Measurements from ENCODE around the gene MACROD2.

MACROD2 gene

GRCh38 chr20:14780508-14780907 is 785.2 kb downstream of the MACROD2 start:
- DNase-seq: no peak

DNA sequence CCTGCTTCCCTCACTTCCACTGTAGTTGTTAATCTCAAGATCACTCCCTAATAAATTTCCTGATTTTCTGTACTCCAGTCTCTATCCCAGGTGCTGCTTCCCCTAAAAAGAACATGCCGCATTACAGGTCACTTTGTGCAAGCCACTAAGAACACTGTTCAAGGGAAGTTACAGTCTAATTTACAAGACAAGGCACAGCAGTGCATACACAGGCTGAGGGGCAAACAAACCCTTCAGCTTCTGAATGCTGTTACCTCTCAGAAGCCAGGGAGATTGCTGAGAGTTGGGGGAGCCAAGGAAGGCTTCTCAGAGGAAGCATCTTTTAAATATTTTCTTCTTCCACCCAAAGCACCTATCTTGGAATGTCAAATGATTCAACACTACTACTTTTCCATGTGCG is 787.4 kb downstream of the MACROD2 start:
- DNase-seq: no peak

DNA sequence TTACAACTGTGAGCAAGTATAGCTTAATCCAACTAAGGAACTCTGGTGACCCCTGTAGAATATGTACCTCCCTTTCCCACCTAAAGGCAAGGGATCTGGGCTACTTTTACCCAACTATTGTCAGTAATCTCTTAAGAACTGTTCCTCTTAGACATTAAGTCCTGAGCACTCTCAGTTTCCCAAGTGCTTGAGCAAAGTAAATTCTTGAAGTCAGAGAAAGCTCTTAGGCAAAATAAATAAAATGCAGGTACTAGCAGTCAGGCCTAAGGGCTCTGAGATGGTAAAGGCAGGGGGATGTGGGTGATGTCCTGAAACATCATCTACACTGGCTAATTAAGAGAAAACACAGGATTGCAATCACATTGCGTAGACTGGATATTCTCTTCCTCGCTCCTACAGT is 788.5 kb downstream of the MACROD2 start:
- no peak for DNase-seq

DNA sequence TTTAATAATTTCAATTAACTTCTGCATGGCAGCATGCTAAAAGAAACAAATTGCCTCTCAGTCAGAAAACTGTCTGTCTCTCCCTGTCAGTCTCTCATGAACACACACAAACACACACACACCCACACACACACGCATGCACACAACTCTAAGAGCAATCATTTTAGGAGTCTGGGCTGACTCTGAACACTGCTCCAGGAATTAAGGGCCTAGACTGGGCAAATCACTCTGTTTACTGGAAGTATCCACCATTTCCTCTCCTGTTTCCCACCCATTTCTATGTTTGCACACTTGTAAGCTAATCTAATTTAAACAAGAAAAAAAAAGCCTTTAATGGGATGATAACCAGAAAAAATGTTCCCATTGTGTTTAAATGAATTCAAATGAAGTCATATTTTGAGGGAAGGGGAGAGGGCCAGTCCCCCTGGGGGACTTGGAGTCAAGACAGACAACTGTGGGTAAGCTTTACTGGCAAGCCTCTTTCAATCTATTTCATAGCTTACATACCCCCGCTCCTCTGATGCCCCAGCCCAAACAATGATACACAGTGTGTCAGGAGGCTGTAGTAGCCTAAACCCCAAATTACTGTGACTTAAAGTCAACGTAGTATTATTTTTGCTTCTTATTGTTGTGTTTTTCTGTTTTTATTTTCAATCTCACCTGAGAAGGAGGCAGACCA is 789.9 kb downstream of the MACROD2 start:
- DNase-seq: no peak

GRCh38 chr20:14790190-14790589 is 794.9 kb downstream of the MACROD2 start:
- no peak for DNase-seq

DNA sequence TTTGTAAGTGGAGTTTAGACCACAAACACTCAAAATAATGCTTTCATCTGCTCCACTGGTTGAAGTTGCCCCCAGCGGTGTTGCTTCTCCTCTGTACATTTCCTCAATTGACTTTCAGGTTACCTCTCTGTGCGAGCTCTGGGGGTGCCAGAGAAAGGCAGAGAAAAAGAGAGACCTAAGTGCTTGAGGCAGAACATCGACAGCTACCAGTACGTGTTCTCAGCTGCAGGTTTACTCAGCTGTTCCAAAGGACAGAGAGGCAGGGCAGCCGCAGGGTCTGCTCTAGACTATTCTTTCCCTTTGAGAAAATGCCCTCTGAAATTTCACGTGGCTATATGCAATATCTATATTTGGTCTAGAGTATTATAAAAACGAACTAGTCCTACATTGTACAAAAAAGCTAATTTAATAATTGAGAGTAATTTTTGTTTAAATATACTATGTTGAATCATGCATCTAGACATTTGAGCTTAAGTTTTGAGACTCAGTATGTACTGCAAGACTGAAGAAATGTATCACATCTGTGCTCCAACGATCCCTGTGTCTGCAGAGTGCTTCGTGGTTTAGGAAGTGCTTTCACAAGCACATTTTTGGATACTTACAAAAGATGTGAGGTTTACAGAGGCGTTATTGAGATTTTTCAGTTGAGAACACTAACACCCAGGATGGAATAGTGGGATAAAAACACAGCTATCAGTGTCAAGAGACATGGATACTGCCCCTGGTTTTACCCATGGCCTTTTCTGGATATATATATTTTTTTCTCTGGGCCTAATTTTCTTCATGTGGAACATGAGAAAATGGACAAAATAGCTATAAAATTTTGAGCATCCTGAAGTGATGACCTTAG is 795.7 kb downstream of the MACROD2 start:
- no peak for DNase-seq

- DNase-seq: no peak
These were observed 797.6 kb downstream of the MACROD2 start for GRCh38 chr20:14792915-14793314.

GRCh38 chr20:14799545-14800216 is 804.4 kb downstream of the MACROD2 start:
- no peak for DNase-seq

DNA sequence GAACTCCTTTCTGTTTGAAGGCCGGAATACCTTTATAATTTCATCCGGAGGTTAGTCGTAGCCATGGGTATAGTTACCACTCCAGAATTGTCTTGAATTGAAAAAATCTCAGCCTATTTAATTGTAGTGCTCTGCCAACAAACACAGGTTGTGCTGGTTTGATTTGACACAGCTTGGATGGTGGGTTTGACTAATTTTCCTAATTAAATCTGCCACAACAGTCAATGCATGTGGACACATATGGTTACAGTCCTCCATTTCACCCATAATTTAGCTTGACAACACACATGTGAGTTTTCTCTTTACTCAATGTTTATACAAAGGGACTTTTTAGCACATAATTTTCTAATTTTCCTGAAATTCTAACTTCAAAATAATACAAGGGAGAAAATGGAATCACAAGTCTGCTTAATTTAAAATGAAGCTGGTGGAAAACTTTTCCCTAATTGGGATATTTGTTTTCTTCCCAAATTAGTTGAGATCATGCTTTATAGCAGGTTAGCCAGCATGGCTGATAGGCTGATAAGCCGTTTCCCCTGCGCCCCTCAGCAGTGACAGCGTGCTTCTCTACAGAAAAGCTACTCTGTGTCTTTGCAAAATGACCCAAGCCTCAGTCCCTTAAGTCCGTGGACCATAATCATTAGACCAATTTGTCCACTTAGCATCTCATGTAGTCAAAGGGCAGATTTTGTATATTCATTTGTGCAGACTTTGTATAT is 805.5 kb downstream of the MACROD2 start:
- no peak for DNase-seq

DNA sequence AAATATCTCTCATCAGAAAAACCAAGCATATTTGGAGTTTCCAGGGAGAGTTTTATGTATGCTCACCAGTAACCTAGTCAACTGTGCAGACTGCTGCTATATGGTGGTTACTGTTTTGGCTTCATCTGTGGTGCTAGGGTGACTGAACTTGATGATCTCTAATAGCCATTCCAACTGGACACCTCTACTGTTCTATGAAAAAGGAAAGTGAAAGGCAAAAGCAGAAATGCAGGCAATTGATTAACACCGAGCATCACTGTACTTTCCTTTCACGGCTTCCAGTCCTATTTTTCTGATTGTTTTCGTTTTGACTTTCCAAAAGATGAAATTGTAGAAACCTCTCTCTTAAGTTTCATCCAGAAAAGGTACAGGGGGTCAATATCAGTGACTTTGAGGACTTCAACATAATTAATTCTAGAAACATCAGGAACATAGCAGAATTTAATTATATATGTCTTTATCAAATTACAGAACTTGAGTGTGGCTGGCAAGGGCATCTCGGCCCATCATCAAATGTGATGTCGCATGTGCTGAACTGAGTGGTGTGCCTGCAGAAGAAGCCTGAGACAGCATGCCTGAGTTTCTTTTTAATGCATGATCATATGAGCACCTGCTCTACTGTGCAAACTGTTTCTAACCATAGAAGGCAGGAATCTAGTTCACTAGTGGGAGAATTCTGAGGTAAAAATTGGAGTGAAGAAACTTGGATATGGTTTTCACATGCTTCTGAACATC is 806.4 kb downstream of the MACROD2 start:
- no peak for DNase-seq

DNA sequence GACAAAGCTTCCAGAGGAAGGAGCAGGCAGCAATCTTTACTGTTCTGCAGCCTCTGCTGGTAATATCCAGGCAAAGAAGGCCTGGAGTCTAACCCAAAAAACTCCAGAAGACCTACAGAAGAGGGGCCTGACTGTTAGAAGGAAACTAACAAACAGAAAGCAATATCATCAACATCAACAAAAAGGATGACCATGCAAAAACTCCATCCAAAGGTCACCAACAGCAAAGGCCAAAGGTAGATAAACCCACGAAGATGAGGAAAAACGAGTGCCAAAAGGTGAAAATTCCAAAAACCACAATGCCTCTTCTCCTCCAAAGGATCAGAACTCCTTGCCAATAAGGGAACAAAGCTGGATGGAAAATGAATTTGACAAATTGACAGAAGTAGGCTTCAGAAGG is 811.9 kb downstream of the MACROD2 start:
- no peak for DNase-seq

DNA sequence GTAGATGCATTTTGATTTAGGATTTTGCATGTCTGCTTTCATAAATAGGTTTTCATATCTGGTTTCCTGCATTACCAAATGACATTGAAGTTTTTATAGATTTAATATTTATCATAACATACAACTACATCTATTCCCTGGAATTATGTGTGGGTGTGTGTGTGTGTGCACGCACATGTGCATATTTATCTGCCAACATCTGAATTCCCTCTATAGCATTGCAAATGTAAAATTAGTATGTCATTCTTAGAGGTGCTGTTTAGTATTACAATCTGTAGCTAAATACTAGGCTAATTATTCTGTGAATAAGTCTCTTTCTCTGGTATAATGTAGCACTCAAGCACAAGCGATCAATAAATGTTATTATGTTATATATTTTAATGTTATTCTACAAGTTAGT is 820.0 kb downstream of the MACROD2 start:
- no peak for DNase-seq

- DNase-seq: no peak
These were observed 821.2 kb downstream of the MACROD2 start for GRCh38 chr20:14816471-14816870.

DNA sequence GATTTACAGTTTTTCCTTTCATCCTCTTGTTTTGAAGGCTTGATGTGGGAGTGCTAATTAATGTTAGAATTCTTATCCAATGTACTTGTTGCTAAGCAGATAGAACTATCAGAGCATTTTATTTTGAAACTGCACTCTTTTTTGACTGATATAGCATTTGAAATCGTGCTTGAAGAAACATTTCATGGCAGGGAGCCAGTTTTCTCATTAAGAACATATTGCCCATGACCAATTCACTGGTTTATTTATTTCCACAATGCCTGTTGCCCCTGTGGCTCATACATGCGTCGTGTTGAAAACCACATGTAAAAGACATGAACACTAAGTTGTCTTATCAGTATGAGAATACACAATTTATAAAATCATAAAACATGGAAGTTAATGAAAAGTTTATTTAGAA is 821.8 kb downstream of the MACROD2 start:
- DNase-seq: peak; percentile 32

- peak; percentile 43 for DNase-seq
These were observed 825.5 kb downstream of the MACROD2 start for GRCh38 chr20:14820771-14821170.

DNA sequence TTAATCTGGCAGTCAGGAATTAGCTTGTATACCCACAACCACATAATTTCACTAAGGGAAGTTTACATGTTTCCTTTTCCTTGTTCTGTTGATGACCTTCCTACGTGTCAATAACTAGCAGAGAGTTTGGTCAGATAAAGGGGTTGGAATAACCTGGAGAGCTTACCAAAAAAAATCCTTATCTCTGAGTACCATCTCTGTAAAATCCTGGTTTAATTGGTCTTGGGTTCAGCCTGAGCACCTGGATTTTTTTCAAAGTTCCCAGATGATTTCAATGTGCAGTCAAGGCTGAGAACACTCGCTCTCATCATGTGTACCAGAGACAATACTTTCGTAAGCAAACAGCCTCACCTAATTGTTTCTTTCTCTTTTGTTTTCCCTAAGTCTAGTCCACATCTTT is 825.9 kb downstream of the MACROD2 start:
- peak; percentile 37 for DNase-seq

DNA sequence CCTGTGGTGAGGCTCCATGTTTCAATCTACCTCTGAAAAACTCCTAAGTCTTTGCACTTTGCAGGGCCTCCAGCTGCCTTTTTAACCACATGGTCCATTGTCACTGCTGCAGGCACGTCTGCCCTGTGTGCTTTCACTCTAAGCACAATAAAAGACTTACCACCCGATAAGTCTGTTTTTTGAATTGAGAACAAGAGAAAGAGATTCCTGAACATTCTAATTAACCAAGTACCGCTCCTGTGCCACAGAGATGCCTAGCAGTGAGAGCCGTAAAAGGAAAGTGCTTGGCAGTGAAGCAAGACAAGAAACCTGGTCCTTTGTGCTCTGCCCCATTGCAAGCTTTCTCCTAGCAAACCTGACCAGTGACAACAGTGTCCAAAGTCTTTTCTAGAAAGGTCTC is 829.7 kb downstream of the MACROD2 start:
- DNase-seq: no peak

- DNase-seq: peak; percentile 56
These were observed 831.4 kb downstream of the MACROD2 start for GRCh38 chr20:14826543-14827313.

- peak; percentile 7 for DNase-seq
These were observed 833.1 kb downstream of the MACROD2 start for GRCh38 chr20:14828459-14828858.

GRCh38 chr20:14829906-14830305 is 834.6 kb downstream of the MACROD2 start:
- peak; percentile 82 for DNase-seq

DNA sequence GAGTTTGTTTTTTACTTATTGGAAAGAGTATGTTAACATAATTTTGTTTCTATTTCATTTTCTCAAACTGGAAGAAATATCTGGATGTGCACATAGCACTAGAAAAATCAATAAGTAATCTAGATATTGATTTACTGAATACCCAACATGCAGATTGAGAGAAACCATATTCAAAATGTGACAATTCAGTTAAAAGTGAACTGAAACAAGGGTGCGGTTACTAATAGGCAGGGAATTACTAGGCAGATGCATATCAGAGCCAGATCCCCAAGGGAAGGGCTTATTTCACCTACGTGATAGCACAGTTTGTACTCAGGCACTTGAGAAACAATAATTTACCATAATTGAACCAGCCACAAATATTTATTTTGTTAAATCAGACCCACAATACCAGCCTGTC is 835.1 kb downstream of the MACROD2 start:
- peak; percentile 92 for DNase-seq

DNA sequence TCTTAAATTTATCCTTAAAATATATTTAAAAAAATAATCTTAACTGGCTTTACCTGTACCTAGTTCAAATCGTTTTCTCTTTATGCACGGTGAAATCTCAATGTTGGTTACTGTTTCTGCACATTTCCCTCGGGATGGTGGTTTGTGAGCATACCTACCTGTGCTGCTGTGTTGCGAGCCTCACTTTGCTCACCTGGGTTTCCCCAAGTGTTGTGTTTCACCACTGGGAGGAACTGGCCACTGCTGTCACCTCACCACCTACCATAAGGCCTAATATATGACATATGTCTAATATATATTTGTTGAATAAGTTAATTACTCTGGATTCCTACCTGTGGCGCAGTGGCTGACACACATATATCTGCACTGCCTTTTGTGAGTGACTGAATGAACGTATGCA is 835.6 kb downstream of the MACROD2 start:
- peak; percentile 89 for DNase-seq

All from NCI-H2171 treated with DMSO at 0.1 percent for 48 hours (cell line).